Lower leg skin (tissue), 4 donors: ENCODE results near the gene C8B. TPM values are rescaled to one million over a fixed set of nuclear protein-coding genes. Genes with fewer than 3 reads are reported as not detected.

Source experiments
- DNase-seq, 2 donors: peaks; one replicate each; pipeline ENCODE4 v3.0.0-alpha.2; 2019; ENCODE audit warnings: low spot score in 2 of 2
- H3K4me3 ChIP-seq: fragments of 200-600 bp; sonication (generic); 2 replicates; pipeline ENCODE4 v1.5.1; 2017; ENCODE audit warnings: mild to moderate bottlenecking, low read depth; ENCODE audit not compliant: poor library complexity, severe bottlenecking
- CTCF ChIP-seq, 3 donors: fragments of 450-650 bp; IDR thresholded peaks; one replicate each; pipeline ENCODE4 v1.5.1; 2016; ENCODE audit warnings: antibody characterized with exemption in 3 of 3, mild to moderate bottlenecking in 3 of 3, moderate library complexity in 2 of 3
- POLR2A ChIP-seq, 2 donors: fragments of 450-650 bp; IDR thresholded peaks; one replicate each; pipeline ENCODE4 v1.6.1; 2016 to 2017; ENCODE audit warnings: antibody characterized with exemption in 2 of 2, mild to moderate bottlenecking in 1 of 2, moderate library complexity in 1 of 2
- WGBS, 2 donors: methylation state at CpG; one replicate each; pipeline ENCODE4 v1.1.5; 2018; 5-methylcytosine and 5-hydroxymethylcytosine counted together
- intact Hi-C: fragments of 100-400 bp; cut with DNase I; formaldehyde crosslinking; loops from one replicate; pipeline ENCODE4 v1.15.0; 2023; ENCODE audit warnings: low total_unique reads
- total RNA-seq, 4 donors: library from RNA; depleted of rRNA; stranded (reverse); fragments of >200 nt; gene quantifications; one replicate each; pipeline ENCODE4 v1.1.0, GENCODE V29; 2016

C8B gene
- total RNA-seq, 4 donors from 2014 or later = not detected

GRCh38 chr1:56991576-56991975 lies 25.8 kb upstream of the C8B start:
- TF ChIP-seq POLR2A (IDR thresholded peaks at IDR 0.05) = no peak
- TF ChIP-seq CTCF (IDR thresholded peaks at IDR 0.05) = no peak

GRCh38 chr1:56986397-56986796 lies 20.6 kb upstream of the C8B start:
- 79 to 90% methylated on average over 2 of the region's 2 CpGs for WGBS, 2 donors
- intact Hi-C loops = no loop called here
- DNase-seq = no peak
- no peak overlapping the region for H3K4me3 ChIP-seq
- TF ChIP-seq POLR2A (IDR thresholded peaks at IDR 0.05) = no peak
- no peak for TF ChIP-seq CTCF (IDR thresholded peaks at IDR 0.05)

More at GRCh38 chr1:56991576-56991975, 25.8 kb upstream of the C8B start:
- WGBS, 2 donors = 90 to 94% methylated on average over 3 of the region's 3 CpGs
- H3K4me3 ChIP-seq = no peak overlapping the region
- DNase-seq = no peak
- intact Hi-C loops = no loop called here

DNA sequence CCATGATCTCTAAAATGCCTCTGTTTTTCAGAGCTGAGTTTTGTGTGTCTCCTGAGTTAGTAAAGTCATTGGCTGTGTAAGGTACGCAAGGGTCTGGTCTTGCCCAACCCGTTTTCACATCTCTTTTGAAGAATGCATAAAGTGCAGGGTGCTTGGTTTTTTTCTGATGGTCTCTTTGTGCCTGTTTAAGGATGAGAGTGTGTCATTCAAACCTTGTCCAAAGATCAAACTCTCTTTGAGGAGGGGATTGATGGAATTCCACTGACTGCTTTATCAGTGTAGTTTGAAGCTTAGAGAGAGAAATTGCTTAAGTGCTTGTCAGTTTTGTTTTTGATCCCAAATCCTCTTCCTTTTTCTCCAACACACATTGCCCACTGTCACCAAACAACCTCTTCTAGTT lies 20.0 kb upstream of the C8B start:
- intact Hi-C loops = no loop called here
- DNase-seq = no peak

GRCh38 chr1:56983484-56983883 lies 17.7 kb upstream of the C8B start:
- 77 to 80% methylated on average over 6 of the region's 6 CpGs for WGBS, 2 donors

More for the DNA sequence above, 20.0 kb upstream of the C8B start:
- TF ChIP-seq POLR2A (IDR thresholded peaks at IDR 0.05) (no peak), CTCF (IDR thresholded peaks at IDR 0.05) (no peak)
- no peak overlapping the region for H3K4me3 ChIP-seq
- 85 to 90% methylated on average over 2 of the region's 2 CpGs for WGBS, 2 donors

DNA sequence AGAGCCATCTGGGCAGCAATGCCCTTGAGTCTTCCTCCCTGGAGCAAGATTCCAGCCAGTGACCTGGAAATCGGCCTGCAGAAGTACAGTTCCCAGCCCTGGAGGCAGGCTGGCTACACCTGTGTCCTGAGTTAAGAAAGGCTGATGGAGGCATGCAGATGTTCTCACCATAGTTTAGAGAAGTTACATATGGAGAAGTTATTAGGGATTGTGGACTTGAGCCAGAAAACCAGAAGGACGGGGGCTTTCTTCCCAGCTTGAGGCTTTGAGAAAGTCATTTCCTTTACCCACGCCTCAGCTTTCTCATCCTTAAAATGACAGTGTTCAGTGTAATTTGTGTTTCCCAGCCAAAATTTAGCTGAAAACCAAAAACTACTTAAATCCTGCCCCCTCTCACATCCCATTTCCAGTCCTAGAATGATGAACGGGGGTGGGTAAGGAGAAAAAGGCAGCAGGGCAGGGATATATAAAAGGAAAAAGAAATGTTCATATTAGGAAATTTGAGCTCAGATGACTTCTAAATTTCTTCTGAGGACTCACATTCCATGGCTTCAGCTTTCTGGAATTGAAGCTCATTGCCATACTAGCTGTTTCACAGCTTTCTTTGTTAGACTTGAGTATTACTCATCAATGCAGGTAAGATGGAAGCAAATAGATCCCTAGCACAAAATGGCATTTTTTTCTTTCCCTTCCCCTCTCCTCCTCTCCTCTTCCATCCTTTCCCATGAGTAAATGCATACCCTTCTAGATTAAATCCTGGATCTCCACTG lies 14.4 kb upstream of the C8B start:
- DNase-seq = no peak
- WGBS, 2 donors = 46 to 50% methylated on average over 4 of the region's 4 CpGs
- no peak overlapping the region for H3K4me3 ChIP-seq
- intact Hi-C loops = no loop called here
- TF ChIP-seq CTCF (IDR thresholded peaks at IDR 0.05) (no peak), POLR2A (IDR thresholded peaks at IDR 0.05) (no peak)

More at GRCh38 chr1:56983484-56983883, 17.7 kb upstream of the C8B start:
- TF ChIP-seq POLR2A (IDR thresholded peaks at IDR 0.05) (no peak), CTCF (IDR thresholded peaks at IDR 0.05) (no peak)
- no peak for DNase-seq
- intact Hi-C loops = no loop called here
- no peak overlapping the region for H3K4me3 ChIP-seq

DNA sequence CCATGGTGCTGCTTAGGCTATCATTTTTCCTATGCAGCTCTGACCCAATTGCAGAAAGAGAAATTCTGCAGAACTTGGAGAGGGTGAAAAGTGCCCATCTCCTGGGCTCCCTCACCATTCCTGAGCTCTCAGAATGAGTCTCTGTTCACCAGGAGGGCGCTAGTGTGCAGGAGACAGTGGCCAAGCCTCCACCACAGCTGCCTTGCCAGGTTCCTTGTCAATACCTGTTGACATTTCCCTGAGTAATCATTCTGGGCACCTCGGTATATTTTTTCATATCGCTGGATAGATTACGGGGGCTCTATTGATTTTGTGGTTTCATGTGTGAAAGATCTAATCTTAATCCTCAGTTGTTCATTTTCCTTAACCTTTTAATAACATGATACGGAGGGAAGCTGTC lies 13.0 kb upstream of the C8B start:
- DNase-seq = no peak
- intact Hi-C loops = no loop called here
- no peak for TF ChIP-seq CTCF (IDR thresholded peaks at IDR 0.05)
- TF ChIP-seq POLR2A (IDR thresholded peaks at IDR 0.05) = no peak
- 74 to 84% methylated on average over 5 of the region's 5 CpGs for WGBS, 2 donors
- no peak overlapping the region for H3K4me3 ChIP-seq
